ENCODE data around the gene NOTO. TPM values are rescaled to one million over a fixed set of nuclear protein-coding genes. Genes with fewer than 3 reads are reported as not detected.
"Not testable (repeated sequence)": the region's sequence is repeated elsewhere in the genome, so short reads cannot be mapped to it uniquely, and the experiment has no call there.

The NOTO gene
- polyA plus RNA-seq, 1 donor from 2014 or later: not detected

DNA sequence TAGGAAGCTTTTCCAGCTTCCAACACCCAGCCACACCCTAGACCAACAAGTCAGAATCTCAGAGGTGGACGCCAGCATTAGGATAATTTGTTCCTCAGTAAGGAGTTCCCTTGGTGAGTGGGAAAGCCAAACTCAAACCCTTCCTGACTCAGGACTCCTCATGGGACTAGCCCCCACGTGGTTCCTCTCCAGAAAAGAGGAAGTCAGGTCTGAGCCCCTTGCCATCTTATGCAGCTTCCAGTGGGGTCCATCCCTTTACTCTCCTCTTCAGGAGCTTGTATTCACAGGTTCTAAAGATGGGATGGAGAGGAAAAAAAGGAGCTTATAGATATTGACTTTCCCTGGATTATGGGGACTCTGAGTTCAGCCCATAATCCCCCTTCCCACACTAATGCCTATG is 14.8 kb upstream of the NOTO start:
- Histone ChIP-seq H3K9me2 (ENCODE audit: insufficient read depth, low read length) (no peaks in the 10 kb centered on the region), H3K4me2 (ENCODE audit: low read length) (no peak overlapping the region), H3K27me3 (ENCODE audit: insufficient read depth, low read depth, low read length) (peaks cover 3% of the 10 kb centered on the region), H2AFZ (ENCODE audit: low read depth, low read length) (no peak overlapping the region), H3K79me2 (replicated peaks; ENCODE audit: insufficient read depth, low read length) (no peaks in the 10 kb centered on the region), H4K20me1 (ENCODE audit: insufficient read depth) (no peaks in the 10 kb centered on the region), H3F3A (ENCODE audit: insufficient read depth, low read length, poor library complexity, severe bottlenecking) (no peaks in the 10 kb centered on the region), H3K4me3 (ENCODE audit: low read length) (no peak overlapping the region), H3K36me3 (ENCODE audit: insufficient read depth, low read length) (no peaks in the 10 kb centered on the region), H3K27ac (ENCODE audit: low read length) (no peak overlapping the region), H3K9me3 (ENCODE audit: low read length) (no peaks in the 10 kb centered on the region), H3K9ac (ENCODE audit: low read length) (no peak overlapping the region)
- no peak for TF ChIP-seq MXI1 (conservative IDR thresholded peaks at IDR 0.05; ENCODE audit: poor library complexity, severe bottlenecking)

DNA sequence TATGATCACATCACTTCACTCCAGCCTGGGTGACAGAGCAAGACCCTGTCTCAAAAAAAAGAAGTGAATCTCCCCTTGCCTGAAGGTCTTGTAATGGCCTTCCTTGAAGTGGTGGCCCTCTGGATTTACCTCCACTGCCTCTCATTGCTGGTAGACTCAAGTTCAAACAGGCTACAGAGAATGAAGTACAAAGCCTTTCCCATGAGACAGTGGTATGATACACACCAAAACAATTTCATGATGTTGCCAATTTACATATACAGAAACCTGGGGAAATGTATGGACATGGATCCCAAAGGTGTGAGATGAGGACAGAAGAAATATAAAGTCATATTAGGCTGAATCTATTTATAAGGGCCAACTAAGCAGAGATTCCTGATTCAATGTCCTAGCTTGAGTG is 4.8 kb upstream of the NOTO start:
- no peak overlapping the region for H3K9ac ChIP-seq (ENCODE audit: low read length)
- H3K79me2 ChIP-seq (replicated peaks; ENCODE audit: insufficient read depth, low read length): no peaks in the 10 kb centered on the region
- H3K9me2 ChIP-seq (ENCODE audit: insufficient read depth, low read length): no peaks in the 10 kb centered on the region
- H3K4me2 ChIP-seq (ENCODE audit: low read length): no peak overlapping the region
- no peaks in the 10 kb centered on the region for H3K9me3 ChIP-seq (ENCODE audit: low read length)
- no peak overlapping the region for H3K4me3 ChIP-seq (ENCODE audit: low read length)
- no peak overlapping the region for H3K27ac ChIP-seq (ENCODE audit: low read length)
- no peaks in the 10 kb centered on the region for H4K20me1 ChIP-seq (ENCODE audit: insufficient read depth)
- H3K27me3 ChIP-seq (ENCODE audit: insufficient read depth, low read depth, low read length): peaks cover 39% of the 10 kb centered on the region
- no peaks in the 10 kb centered on the region for H3K36me3 ChIP-seq (ENCODE audit: insufficient read depth, low read length)
- H2AFZ ChIP-seq (ENCODE audit: low read depth, low read length): no peak overlapping the region
- no peaks in the 10 kb centered on the region for H3F3A ChIP-seq (ENCODE audit: insufficient read depth, low read length, poor library complexity, severe bottlenecking)
- no peak for TF ChIP-seq SMC3 (conservative IDR thresholded peaks at IDR 0.05; ENCODE audit: poor library complexity)
- no peak for TF ChIP-seq MXI1 (conservative IDR thresholded peaks at IDR 0.05; ENCODE audit: poor library complexity, severe bottlenecking)
- no peak for TF ChIP-seq EP300 (conservative IDR thresholded peaks at IDR 0.05; ENCODE audit: poor library complexity, severe bottlenecking)
- no peak for TF ChIP-seq POLR2AphosphoS5 (IDR thresholded peaks at IDR 0.05)
- TF ChIP-seq, protein P1, sequence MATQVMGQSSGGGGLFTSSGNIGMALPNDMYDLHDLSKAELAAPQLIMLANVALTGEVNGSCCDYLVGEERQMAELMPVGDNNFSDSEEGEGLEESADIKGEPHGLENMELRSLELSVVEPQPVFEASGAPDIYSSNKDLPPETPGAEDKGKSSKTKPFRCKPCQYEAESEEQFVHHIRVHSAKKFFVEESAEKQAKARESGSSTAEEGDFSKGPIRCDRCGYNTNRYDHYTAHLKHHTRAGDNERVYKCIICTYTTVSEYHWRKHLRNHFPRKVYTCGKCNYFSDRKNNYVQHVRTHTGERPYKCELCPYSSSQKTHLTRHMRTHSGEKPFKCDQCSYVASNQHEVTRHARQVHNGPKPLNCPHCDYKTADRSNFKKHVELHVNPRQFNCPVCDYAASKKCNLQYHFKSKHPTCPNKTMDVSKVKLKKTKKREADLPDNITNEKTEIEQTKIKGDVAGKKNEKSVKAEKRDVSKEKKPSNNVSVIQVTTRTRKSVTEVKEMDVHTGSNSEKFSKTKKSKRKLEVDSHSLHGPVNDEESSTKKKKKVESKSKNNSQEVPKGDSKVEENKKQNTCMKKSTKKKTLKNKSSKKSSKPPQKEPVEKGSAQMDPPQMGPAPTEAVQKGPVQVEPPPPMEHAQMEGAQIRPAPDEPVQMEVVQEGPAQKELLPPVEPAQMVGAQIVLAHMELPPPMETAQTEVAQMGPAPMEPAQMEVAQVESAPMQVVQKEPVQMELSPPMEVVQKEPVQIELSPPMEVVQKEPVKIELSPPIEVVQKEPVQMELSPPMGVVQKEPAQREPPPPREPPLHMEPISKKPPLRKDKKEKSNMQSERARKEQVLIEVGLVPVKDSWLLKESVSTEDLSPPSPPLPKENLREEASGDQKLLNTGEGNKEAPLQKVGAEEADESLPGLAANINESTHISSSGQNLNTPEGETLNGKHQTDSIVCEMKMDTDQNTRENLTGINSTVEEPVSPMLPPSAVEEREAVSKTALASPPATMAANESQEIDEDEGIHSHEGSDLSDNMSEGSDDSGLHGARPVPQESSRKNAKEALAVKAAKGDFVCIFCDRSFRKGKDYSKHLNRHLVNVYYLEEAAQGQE (IDR thresholded peaks at IDR 0.05; ENCODE audit: borderline replicate concordance): no peak
- no peak for TF ChIP-seq RAD21 (conservative IDR thresholded peaks at IDR 0.05)
- no peak for TF ChIP-seq TAF1 (IDR thresholded peaks at IDR 0.05; ENCODE audit: low read depth)
- TF ChIP-seq EZH2 (IDR thresholded peaks at IDR 0.05; ENCODE audit: borderline replicate concordance, insufficient read depth, low read length, poor library complexity, severe bottlenecking): no peak
- TF ChIP-seq, protein P2, sequence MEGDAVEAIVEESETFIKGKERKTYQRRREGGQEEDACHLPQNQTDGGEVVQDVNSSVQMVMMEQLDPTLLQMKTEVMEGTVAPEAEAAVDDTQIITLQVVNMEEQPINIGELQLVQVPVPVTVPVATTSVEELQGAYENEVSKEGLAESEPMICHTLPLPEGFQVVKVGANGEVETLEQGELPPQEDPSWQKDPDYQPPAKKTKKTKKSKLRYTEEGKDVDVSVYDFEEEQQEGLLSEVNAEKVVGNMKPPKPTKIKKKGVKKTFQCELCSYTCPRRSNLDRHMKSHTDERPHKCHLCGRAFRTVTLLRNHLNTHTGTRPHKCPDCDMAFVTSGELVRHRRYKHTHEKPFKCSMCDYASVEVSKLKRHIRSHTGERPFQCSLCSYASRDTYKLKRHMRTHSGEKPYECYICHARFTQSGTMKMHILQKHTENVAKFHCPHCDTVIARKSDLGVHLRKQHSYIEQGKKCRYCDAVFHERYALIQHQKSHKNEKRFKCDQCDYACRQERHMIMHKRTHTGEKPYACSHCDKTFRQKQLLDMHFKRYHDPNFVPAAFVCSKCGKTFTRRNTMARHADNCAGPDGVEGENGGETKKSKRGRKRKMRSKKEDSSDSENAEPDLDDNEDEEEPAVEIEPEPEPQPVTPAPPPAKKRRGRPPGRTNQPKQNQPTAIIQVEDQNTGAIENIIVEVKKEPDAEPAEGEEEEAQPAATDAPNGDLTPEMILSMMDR (IDR thresholded peaks at IDR 0.05; ENCODE audit: poor library complexity, severe bottlenecking): no peak

- H4K20me1 ChIP-seq (ENCODE audit: insufficient read depth); H3K4me2 ChIP-seq (ENCODE audit: low read length); H2AFZ ChIP-seq (ENCODE audit: low read depth, low read length); H3K36me3 ChIP-seq (ENCODE audit: insufficient read depth, low read length); H3K9me3 ChIP-seq (ENCODE audit: low read length); H3K9ac ChIP-seq (ENCODE audit: low read length); H3K4me3 ChIP-seq (ENCODE audit: low read length); H3K9me2 ChIP-seq (ENCODE audit: insufficient read depth, low read length); H3K79me2 ChIP-seq (replicated peaks; ENCODE audit: insufficient read depth, low read length); H3K27ac ChIP-seq (ENCODE audit: low read length); H3F3A ChIP-seq (ENCODE audit: insufficient read depth, low read length, poor library complexity, severe bottlenecking): not testable (repeated sequence)
- peaks cover 64% of the 10 kb centered on the region for H3K27me3 ChIP-seq (ENCODE audit: insufficient read depth, low read depth, low read length)
Measured at GRCh38 chr2:73200281-73200680, 2.1 kb upstream of the NOTO start.
